GM23338 (cell line): Measurements from ENCODE around the gene KCNIP1. TPM values are rescaled to one million over a fixed set of nuclear protein-coding genes. Genes with fewer than 3 reads are reported as not detected.

Experiments used
- ATAC-seq: fragments of 200-7000 bp; cut with Tn5 transposase; 3 replicates; pipeline ENCODE4 v1.9.1; 2020
- DNase-seq: peaks from one replicate; pipeline ENCODE4 v3.0.0-alpha.2; 2015; ENCODE audit warnings: low spot score
- H2AFZ ChIP-seq: fragments of 200-600 bp; sonication (generic); 2 replicates; pipeline ENCODE4 v1.8.0; 2016; ENCODE audit warnings: antibody characterized with exemption, mild to moderate bottlenecking, moderate library complexity
- H3F3A ChIP-seq: fragments of 200-600 bp; sonication (generic); replicated peaks from 2 replicates; pipeline ENCODE4 v1.8.0; 2017; ENCODE audit warnings: antibody characterized with exemption, mixed run types, low read depth
- H3K27ac ChIP-seq: fragments of 200-600 bp; sonication (generic); 2 replicates; pipeline ENCODE4 v1.6.1; 2016; ENCODE audit warnings: low read depth
- H3K27me3 ChIP-seq: fragments of 200-600 bp; sonication (generic); 2 replicates; pipeline ENCODE4 v1.8.0; 2016; ENCODE audit warnings: mild to moderate bottlenecking, mixed run types, moderate library complexity; ENCODE audit not compliant: insufficient read depth
- H3K36me3 ChIP-seq: fragments of 200-600 bp; sonication (generic); 2 replicates; pipeline ENCODE4 v1.8.0; 2016; ENCODE audit warnings: mild to moderate bottlenecking; ENCODE audit not compliant: insufficient read depth
- H3K4me1 ChIP-seq: fragments of 200-600 bp; sonication (generic); 2 replicates; pipeline ENCODE4 v1.8.0; 2016; ENCODE audit warnings: mild to moderate bottlenecking, moderate library complexity; ENCODE audit not compliant: insufficient read depth
- H3K4me2 ChIP-seq: fragments of 200-600 bp; sonication (generic); 2 replicates; pipeline ENCODE4 v1.7.1; 2017; ENCODE audit warnings: mixed run types
- H3K4me3 ChIP-seq: fragments of 200-600 bp; sonication (generic); 2 replicates; pipeline ENCODE4 v1.6.1; 2016; ENCODE audit warnings: mixed run types
- H3K79me2 ChIP-seq: fragments of 200-600 bp; sonication (generic); replicated peaks from 2 replicates; pipeline ENCODE4 v1.8.0; 2017; ENCODE audit warnings: mild to moderate bottlenecking; ENCODE audit not compliant: insufficient read depth
- H3K9me2 ChIP-seq: fragments of 200-600 bp; sonication (generic); 2 replicates; pipeline ENCODE4 v1.8.0; 2017; ENCODE audit not compliant: insufficient read depth
- H4K20me1 ChIP-seq: fragments of 200-600 bp; sonication (generic); replicated peaks from 2 replicates; pipeline ENCODE4 v1.8.0; 2017; ENCODE audit warnings: mild to moderate bottlenecking; ENCODE audit not compliant: insufficient read depth
- H3K27ac Mint-ChIP-seq: 2 replicates; pipeline ENCODE4 v1.8.0; 2020; ENCODE audit warnings: inconsistent platforms, mild to moderate bottlenecking, moderate library complexity, mixed read lengths
- H3K27me3 Mint-ChIP-seq: 3 replicates; pipeline ENCODE4 v1.8.0; 2022; ENCODE audit warnings: low read depth, mild to moderate bottlenecking, moderate library complexity, mixed read lengths, inconsistent platforms; ENCODE audit not compliant: insufficient read depth, poor library complexity
- H3K36me3 Mint-ChIP-seq: 3 replicates; pipeline ENCODE4 v1.8.0; 2021; ENCODE audit warnings: low read depth, mild to moderate bottlenecking, inconsistent platforms, moderate library complexity, mixed read lengths
- H3K4me1 Mint-ChIP-seq: 3 replicates; pipeline ENCODE4 v1.8.0; 2020; ENCODE audit warnings: mild to moderate bottlenecking, inconsistent platforms, mixed read lengths
- H3K4me3 Mint-ChIP-seq: 3 replicates; pipeline ENCODE4 v1.8.0; 2021; ENCODE audit warnings: moderate library complexity, mild to moderate bottlenecking, inconsistent platforms, mixed read lengths
- H3K9me3 Mint-ChIP-seq: 3 replicates; pipeline ENCODE4 v1.8.0; 2020; ENCODE audit warnings: moderate library complexity, mild to moderate bottlenecking, inconsistent platforms, mixed read lengths
- EZH2 ChIP-seq: fragments of 200-600 bp; sonication (generic); IDR thresholded peaks from one replicate; pipeline ENCODE4 v1.8.0; 2017; ENCODE audit warnings: antibody characterized with exemption, mild to moderate bottlenecking, low read depth; ENCODE audit not compliant: unreplicated experiment
- EZH2phosphoT487 ChIP-seq: fragments of 200-600 bp; sonication (generic); IDR thresholded peaks from one replicate; pipeline ENCODE4 v1.8.1; 2018; ENCODE audit warnings: antibody characterized with exemption; ENCODE audit not compliant: unreplicated experiment
- JUNB ChIP-seq: IDR thresholded peaks from one replicate; pipeline ENCODE4 v1.6.1; 2016; ENCODE audit warnings: antibody characterized with exemption; ENCODE audit not compliant: unreplicated experiment
- POLR2AphosphoS5 ChIP-seq: IDR thresholded peaks from 2 replicates; pipeline ENCODE4 v1.6.1; 2016; ENCODE audit warnings: antibody characterized with exemption, low read depth
- STAT1 ChIP-seq: IDR thresholded peaks from one replicate; pipeline ENCODE4 v1.6.1; 2016; ENCODE audit warnings: antibody characterized with exemption; ENCODE audit not compliant: unreplicated experiment
- ZNF114 ChIP-seq: fragments of 250-450 bp; sonication (Bioruptor Pico); IDR thresholded peaks from 2 replicates; pipeline ENCODE4 v1.5.0; 2020; ENCODE audit warnings: mild to moderate bottlenecking, moderate library complexity
- ZNF331 ChIP-seq: fragments of 250-450 bp; sonication (Bioruptor Pico); IDR thresholded peaks from 2 replicates; pipeline ENCODE4 v1.5.0; 2020; ENCODE audit warnings: low read depth, mild to moderate bottlenecking, moderate library complexity
- polyA plus RNA-seq: library from polyadenylated mRNA; unstranded; fragments of >200 nt; fragmentation: Nextera tagmentation; extraction: Ambion mirVana; gene quantifications from 2 replicates; pipeline ENCODE4 v1.2.1, GENCODE V29; 2016
- total RNA-seq: library from RNA; depleted of rRNA; stranded (reverse); fragments of >200 nt; shearing (Covaris generic); gene quantifications from 2 replicates; pipeline ENCODE4 v1.2.3, GENCODE V29; 2014
- TF ChIP-seq, protein P1 (sequence below): IDR thresholded peaks from one replicate; pipeline ENCODE4 v1.6.1; 2018; ENCODE audit warnings: antibody characterized with exemption; ENCODE audit not compliant: unreplicated experiment
- TF ChIP-seq, protein P2 (sequence below), 2 experiments: fragments of 200-600 bp in 1 of 2; sonication (generic) in 1 of 2; conservative IDR thresholded peaks; 2 replicates each; pipeline versions ENCODE4 v1.5.1 to v1.6.1; 2016 to 2017; ENCODE audit warnings: antibody characterized with exemption in 2 of 2, low read depth in 2 of 2, mild to moderate bottlenecking in 2 of 2, moderate library complexity in 1 of 2

The KCNIP1 gene
- total and polyA plus RNA-seq, 2 experiments from 2014 or later, result 0.31 to 0.87 TPM

DNA sequence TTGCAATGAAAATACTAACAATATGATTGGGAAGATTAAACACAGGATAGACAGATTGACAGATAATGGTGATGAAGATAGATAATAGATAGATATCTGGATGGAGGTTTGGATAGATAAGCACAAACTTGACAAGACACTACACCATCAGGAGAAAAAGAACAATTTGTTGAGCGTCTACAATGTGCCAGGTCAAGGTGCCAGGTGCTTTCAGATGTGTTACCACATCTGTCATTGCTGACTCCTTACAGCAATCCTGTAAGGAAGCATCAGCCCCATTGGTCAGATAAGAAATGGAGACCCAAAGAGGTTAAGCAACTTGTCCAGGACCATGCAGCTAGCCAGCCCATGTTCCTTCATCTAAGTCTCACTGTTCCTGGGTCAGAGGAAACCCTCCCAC is 278.1 kb downstream of the KCNIP1 start (continued):
- TF ChIP-seq POLR2AphosphoS5, result no peak
- no peak for TF ChIP-seq STAT1
- TF ChIP-seq JUNB, result no peak
- TF ChIP-seq EZH2phosphoT487, result no peak
- TF ChIP-seq EZH2, result no peak
- TF ChIP-seq ZNF331 (CRISPR knock-in tag), result no peak
- TF ChIP-seq, protein P1, sequence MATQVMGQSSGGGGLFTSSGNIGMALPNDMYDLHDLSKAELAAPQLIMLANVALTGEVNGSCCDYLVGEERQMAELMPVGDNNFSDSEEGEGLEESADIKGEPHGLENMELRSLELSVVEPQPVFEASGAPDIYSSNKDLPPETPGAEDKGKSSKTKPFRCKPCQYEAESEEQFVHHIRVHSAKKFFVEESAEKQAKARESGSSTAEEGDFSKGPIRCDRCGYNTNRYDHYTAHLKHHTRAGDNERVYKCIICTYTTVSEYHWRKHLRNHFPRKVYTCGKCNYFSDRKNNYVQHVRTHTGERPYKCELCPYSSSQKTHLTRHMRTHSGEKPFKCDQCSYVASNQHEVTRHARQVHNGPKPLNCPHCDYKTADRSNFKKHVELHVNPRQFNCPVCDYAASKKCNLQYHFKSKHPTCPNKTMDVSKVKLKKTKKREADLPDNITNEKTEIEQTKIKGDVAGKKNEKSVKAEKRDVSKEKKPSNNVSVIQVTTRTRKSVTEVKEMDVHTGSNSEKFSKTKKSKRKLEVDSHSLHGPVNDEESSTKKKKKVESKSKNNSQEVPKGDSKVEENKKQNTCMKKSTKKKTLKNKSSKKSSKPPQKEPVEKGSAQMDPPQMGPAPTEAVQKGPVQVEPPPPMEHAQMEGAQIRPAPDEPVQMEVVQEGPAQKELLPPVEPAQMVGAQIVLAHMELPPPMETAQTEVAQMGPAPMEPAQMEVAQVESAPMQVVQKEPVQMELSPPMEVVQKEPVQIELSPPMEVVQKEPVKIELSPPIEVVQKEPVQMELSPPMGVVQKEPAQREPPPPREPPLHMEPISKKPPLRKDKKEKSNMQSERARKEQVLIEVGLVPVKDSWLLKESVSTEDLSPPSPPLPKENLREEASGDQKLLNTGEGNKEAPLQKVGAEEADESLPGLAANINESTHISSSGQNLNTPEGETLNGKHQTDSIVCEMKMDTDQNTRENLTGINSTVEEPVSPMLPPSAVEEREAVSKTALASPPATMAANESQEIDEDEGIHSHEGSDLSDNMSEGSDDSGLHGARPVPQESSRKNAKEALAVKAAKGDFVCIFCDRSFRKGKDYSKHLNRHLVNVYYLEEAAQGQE, result no peak
- TF ChIP-seq ZNF114 (CRISPR knock-in tag), result no peak
- TF ChIP-seq, protein P2, sequence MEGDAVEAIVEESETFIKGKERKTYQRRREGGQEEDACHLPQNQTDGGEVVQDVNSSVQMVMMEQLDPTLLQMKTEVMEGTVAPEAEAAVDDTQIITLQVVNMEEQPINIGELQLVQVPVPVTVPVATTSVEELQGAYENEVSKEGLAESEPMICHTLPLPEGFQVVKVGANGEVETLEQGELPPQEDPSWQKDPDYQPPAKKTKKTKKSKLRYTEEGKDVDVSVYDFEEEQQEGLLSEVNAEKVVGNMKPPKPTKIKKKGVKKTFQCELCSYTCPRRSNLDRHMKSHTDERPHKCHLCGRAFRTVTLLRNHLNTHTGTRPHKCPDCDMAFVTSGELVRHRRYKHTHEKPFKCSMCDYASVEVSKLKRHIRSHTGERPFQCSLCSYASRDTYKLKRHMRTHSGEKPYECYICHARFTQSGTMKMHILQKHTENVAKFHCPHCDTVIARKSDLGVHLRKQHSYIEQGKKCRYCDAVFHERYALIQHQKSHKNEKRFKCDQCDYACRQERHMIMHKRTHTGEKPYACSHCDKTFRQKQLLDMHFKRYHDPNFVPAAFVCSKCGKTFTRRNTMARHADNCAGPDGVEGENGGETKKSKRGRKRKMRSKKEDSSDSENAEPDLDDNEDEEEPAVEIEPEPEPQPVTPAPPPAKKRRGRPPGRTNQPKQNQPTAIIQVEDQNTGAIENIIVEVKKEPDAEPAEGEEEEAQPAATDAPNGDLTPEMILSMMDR (conservative IDR thresholded peaks at IDR 0.05; ENCODE audit: low read depth in 2 of 2), result no peak

DNA sequence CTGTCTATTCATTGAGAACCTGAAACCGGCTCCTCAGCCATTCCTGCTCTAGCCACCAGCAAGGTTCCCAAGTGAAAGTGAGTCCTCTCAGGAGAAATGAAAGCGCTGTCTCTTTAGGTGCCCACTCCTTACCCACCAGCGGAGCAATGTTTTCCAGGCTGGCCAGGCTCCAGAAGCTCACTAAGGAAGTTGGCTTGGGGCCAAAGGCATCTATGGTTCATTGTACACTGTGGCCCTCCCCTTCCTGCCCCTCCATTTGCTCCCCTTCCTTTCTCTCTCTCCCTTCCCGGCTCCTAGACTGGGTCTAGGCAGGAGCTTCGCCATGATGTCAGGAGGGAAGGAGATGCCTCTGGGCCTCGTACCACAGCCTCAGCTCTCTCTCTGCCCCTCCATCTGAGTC is 278.6 kb downstream of the KCNIP1 start:
- H3K36me3 Mint-ChIP-seq, result no peaks in the 10 kb centered on the region; the same call in 2 of the 3 replicates
- no peaks in the 10 kb centered on the region; the same call in 1 of the 2 replicates for H3K36me3 ChIP-seq
- no peaks in the 10 kb centered on the region for H3K79me2 ChIP-seq
- H3K4me1 Mint-ChIP-seq, result peaks cover 5% of the 10 kb centered on the region; the same call in 2 of the 3 replicates
- no peaks in the 10 kb centered on the region for H3K27me3 ChIP-seq
- no peak overlapping the region for H3K4me3 ChIP-seq
- H3K4me1 ChIP-seq, result 0 out of 2 replicates have a peak, but pooled peaks cover 3% of the 10 kb centered on the region
- H3K27me3 Mint-ChIP-seq, result peaks cover 8% of the 10 kb centered on the region
- H3K9me2 ChIP-seq, result peaks cover 15% of the 10 kb centered on the region; the same call in 1 of the 2 replicates
- H3K27ac Mint-ChIP-seq, result no peak overlapping the region
- no peaks in the 10 kb centered on the region for H3F3A ChIP-seq
- H2AFZ ChIP-seq, result no peak overlapping the region
- H3K4me3 Mint-ChIP-seq, result no peak overlapping the region
- no peak overlapping the region for H3K27ac ChIP-seq
- H3K9me3 Mint-ChIP-seq, result no peaks in the 10 kb centered on the region
- no peak overlapping the region for H3K4me2 ChIP-seq
- no peaks in the 10 kb centered on the region for H4K20me1 ChIP-seq
- DNase-seq, result no peak
- ATAC-seq, result no peak
- TF ChIP-seq, protein P2 (conservative IDR thresholded peaks at IDR 0.05; ENCODE audit: low read depth in 2 of 2), result no peak
- no peak for TF ChIP-seq STAT1
- no peak for TF ChIP-seq EZH2
- TF ChIP-seq, protein P1, result no peak
- no peak for TF ChIP-seq JUNB
